HG02852 (cell line): ENCODE data around the gene DHCR24.
"Not testable (repeated sequence)": the region's sequence is repeated elsewhere in the genome, so short reads cannot be mapped to it uniquely, and the experiment has no call there.

Experiments used
- ATAC-seq: cut with Tn5 transposase; IDR thresholded peaks from one replicate; pipeline ENCODE4 v1.9.1; 2021; ENCODE audit warnings: mild to moderate bottlenecking, moderate library complexity; ENCODE audit not compliant: unreplicated experiment

The DHCR24 gene, protein sequence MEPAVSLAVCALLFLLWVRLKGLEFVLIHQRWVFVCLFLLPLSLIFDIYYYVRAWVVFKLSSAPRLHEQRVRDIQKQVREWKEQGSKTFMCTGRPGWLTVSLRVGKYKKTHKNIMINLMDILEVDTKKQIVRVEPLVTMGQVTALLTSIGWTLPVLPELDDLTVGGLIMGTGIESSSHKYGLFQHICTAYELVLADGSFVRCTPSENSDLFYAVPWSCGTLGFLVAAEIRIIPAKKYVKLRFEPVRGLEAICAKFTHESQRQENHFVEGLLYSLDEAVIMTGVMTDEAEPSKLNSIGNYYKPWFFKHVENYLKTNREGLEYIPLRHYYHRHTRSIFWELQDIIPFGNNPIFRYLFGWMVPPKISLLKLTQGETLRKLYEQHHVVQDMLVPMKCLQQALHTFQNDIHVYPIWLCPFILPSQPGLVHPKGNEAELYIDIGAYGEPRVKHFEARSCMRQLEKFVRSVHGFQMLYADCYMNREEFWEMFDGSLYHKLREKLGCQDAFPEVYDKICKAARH

GRCh38 chr1:54886724-54887664, at the start of gene DHCR24:
Gene DHCR24 (minus strand): TSS chr1:54887195. CDS start chr1:54887119, 76 bp downstream.
- ATAC-seq = peak; percentile 89

DNA sequence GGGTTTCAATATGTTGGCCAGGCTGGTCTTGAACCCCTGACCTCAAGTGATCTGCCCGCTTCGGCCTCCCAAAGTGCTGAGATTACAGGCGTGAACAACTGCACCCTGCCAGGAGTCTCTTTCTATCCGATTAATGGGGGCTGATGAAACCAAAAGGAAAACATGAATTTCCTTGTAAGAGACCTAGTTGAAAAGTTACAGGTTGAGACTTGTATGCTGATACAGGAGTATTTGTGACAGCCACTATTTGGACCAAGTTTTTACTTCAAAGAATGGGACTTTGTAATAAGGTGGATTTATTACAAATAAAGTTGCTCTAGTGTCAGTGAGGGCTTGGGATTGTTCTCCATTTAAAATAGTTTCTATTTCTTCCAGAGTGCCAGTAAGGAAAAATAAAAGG, 49.8 kb upstream of the DHCR24 start:
- ATAC-seq = no peak

DNA sequence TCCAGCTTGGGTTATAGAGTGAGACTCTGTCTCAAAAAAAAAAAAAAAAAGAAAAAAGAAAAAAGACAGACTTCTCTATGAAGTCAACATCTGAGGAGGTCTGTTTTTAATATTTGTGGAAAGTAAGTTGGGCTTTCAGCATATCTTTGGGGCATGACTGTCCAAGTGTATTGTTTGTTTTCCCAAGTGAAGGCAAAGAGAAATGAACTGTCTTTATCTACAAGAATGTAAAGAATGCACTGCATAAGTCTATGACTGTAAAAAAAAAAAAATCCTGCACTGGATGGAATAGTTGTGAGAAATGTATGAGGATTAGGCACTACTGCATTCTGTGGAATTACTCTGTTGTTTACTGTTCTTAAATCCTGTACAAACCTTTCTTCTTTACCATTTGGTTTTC, 47.9 kb upstream of the DHCR24 start:
- ATAC-seq = no peak

DNA sequence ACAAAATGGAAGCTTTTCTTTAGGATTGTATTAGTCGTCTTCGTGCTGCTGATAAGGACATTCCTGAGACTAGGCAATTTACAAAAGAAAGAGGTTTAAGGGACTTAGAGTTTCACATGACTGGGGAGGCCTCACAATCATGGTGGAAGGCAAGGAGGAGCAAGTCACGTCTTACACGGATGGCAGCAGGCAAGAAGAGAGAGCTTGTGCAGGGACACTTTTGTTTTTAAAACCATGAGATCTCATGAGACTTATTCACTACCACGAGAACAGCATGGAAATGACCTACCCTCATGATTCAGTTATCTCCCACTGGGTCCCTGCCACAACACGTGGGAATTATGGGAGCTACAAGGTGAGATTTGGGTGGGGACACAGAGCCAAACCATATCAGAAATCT, 47.1 kb upstream of the DHCR24 start:
- ATAC-seq = not testable (repeated sequence)

DNA sequence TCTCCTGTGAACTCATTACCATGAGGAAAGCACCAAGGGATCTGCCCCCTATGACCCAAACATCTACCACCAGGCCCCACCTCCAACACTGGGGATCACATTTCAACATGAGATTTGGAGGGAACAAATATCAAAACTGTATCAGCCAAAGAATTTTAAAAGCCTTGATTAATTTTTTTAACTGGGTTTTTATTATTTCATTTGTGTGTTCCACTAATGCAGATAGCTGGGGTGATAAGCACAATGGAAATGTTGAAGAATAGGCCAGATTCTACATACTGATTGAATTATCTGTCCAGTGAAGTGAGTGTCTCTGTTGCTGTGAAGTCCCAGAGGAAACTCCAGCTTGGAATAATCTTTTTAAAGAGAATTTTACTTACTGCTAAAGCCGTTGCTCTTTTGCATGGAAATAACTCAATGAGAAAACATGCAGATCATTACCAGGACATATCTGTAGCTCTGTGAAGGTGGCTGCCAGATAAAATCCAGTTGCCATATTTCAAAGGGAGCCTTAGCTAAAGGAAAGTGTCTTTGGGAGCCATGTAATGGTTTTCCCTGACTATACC, 44.4 kb upstream of the DHCR24 start:
- ATAC-seq = no peak

- no peak for ATAC-seq
Measured at GRCh38 chr1:54929700-54930099, 42.7 kb upstream of the DHCR24 start.

DNA sequence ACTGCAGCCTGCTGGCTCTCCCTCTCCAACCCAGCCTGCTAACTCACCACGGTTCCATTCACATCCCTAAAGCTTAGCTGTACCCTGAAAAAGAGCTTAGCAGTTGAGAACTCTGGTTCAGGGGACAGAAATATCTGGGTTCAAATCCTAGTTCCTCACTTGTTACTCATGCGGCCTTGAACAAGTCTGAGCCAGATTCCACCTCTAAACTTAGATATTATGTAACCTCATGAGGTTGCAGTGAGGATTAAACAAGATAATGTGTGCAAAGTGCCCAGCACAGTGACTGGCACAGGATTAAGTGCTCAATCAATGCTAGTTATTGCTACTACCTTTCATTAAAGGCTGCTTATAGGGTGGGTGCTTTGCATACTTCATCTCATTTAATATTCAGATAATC, 41.3 kb upstream of the DHCR24 start:
- ATAC-seq = no peak

DNA sequence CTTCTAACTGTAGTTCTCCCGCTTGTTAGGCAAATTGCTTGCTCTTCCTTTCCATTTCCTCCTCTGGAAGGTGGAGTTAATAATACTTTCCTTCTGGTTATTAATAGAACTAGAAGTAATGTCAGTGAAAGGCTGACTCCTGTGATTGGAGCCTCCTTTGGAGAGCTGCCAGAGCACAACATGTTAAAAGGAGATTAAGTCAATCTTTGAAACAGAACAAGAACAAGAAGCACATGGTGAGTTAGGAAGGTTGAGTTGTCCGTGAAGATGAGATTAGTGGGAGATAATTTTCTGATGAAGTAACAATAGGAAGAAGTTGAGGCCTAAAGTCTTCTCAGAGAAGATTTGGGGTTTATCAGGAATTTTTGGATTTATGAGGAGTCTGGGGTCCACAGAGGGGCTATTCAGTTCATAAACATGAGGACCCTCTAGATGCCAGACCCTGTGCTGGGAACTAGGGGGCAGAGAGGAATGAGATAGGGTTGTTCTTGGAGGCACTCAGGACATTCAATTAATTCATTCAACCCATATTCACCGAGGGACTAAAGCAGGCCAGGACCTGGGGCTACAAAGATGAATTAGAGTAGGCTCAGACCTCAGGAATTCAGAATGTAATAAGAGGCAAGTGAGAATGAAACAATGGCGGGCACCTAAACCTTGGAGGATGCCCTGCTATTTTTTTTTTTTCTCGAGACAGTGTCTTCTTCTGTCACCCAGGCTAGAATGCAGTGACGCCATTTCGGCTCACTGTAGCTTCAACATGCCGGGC, 40.7 kb upstream of the DHCR24 start:
- ATAC-seq = no peak

DNA sequence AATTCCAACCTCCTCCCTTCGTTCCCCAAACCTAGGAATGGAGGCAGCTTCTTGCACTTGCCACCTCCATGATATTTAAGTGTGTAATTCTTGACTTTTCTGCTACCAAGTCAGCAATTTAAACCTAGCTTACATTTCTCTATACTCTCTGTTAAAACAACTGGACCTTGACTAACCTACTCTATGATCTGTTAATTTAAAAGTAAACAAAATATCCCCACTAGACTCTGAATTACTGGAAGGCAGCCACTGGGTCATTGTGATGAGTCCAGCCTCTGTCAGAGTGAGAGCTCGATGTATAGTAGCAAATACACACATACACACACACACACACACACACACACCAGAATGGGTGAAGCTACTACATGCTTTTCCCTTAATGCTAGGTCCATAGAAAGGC, 40.0 kb upstream of the DHCR24 start:
- no peak for ATAC-seq

DNA sequence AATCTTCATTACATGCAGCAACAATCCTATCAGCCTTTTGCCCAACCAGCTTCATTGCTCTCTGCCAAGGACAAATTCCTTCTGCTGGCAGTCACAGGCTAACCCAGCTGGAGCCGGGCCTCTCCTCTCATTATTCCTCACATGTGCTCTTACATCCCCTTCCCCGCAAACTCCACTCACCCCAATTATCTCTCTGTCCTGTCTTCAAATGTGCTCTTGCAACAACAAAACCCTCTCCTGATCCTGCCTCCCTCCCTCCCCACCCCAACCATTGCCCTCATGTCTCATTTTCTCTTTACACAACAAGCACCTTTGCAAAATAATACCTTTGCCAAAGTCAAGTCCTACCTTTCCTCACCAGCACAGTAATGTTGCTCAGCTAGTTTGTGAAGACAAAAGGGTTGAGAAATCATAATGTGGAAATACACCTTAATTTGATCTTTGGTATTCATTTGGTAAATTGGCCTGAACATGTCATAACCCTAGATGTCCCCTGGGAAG, 36.0 kb upstream of the DHCR24 start:
- no peak for ATAC-seq

DNA sequence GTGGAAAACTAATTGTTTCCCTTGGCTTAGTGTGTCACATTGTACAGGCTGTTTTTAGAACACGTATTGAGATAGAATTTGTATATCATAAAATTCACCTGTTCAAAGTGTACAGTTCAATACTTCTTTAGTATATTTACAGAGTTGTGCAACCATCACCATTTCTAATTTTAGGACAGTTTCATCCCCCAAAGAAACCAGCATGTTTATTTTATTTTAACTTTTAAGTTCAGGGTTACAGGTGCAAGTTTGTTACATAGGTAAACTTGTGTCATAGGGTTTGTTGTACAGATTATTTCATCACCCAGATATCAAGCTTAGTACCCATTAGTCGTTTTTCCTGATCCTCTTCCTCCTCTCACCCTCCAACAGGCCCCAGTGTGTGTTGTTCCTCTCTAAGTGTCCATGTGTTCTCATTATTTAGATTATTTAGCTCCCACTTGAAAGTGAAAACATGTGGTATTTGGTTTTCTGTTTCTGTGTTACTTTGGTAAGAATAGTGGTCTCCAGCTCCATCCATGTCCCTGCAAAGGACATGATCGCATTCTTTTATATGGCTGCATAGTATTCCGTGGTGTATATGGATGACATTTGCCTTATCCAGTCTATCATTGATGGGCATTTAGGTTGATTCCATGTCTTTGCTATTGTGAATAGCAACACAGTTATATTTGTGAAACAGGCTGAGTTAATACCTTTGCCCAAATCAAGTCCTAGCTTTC, 35.2 kb upstream of the DHCR24 start:
- ATAC-seq = no peak

- no peak for ATAC-seq
Measured at GRCh38 chr1:54919367-54920359, 32.7 kb upstream of the DHCR24 start.

DNA sequence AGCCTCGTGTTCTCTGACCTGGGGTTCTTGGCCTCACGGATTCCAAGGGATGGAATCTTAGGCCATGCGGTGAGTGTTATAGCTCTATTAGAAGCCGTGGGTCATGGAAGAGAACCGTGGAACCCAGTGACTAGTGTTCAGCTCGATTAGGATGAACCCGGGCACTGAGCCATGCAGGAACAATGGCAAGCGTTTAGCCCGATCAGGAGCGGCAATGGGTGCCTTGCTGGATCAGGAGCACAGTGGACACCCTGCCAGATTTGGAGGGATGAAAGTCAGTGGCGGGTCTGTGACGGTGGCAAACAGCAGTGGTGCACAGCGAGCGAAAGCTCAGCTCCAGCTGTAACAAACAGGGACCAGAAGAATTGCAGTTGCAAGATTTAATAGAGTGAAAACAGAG, 24.1 kb upstream of the DHCR24 start:
- not testable (repeated sequence) for ATAC-seq

GRCh38 chr1:54906586-54906985, 19.6 kb upstream of the DHCR24 start:
- no peak for ATAC-seq

DNA sequence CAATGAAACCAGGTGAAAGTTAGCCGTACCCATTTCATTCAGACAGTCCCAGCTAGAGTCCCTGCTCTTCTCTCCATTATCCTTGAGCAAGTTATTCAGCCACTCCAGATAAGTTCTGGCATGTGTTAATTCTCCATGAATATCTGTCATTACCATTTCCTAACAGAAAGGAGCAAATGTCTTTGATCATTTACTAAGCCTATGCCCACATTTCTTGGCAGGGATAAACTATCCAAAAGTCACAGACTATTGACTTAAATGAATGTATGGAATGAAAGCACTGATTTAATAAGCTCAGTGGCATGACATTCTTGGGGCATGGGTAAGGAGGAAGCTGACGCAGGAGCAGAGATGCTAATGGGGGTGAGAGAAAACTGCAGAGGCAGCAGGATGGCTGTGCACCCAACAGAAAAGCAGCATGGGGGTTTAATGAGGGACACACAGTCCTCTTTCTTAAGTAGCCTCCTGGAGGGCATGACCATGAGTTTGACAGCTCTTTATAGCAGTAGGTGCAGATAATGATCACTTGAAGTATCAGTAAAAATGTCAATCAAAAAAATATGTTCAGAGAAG, 17.6 kb upstream of the DHCR24 start:
- no peak for ATAC-seq

GRCh38 chr1:54894271-54894670, 7.3 kb upstream of the DHCR24 start:
- ATAC-seq = no peak

- ATAC-seq = no peak
Measured at GRCh38 chr1:54892586-54892985, 5.6 kb upstream of the DHCR24 start.

DNA sequence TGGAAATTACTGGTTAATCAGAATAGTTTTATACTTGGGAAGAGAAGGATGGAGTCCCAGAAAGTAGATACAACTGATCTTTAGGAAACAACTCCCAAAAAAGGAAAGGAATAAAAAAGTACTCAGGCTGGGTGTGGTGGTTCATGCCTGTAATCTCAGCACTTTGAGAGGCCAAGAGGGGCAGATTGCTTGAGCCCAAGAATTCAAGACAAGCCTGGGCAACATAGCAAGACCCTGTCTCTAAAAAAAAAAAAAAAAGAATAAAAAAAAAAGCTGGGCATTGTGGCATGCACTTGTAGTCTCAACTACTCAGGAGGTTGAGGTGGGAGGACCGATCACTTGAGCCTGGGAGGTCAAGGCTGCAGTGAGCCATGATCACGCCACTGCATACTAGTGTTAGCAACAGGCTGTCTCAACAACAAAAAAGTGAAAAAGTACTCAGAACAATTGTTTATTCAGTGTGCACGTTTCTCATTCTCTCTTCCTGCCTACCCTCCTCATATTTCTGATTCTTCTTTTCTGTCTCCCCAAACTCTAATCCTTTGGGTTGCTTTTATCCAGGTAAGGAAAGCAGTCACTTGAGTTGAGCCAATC, 2.2 kb upstream of the DHCR24 start:
- no peak for ATAC-seq
